Endodermal cell (in vitro differentiated cells): ENCODE data around the gene COX10. TPM values are rescaled to one million over a fixed set of nuclear protein-coding genes. Genes with fewer than 3 reads are reported as not detected.
"Not testable (repeated sequence)": the region's sequence is repeated elsewhere in the genome, so short reads cannot be mapped to it uniquely, and the experiment has no call there.

Source experiments
- DNase-seq: peaks from one replicate; pipeline ENCODE4 v3.0.0-alpha.2; 2017
- H3K27ac ChIP-seq: 2 replicates; pipeline ENCODE4 v1.5.1; 2013; ENCODE audit warnings: mild to moderate bottlenecking, low read depth, low read length, moderate library complexity
- H3K27me3 ChIP-seq: 2 replicates; pipeline ENCODE4 v1.6.1; 2013; ENCODE audit warnings: mild to moderate bottlenecking, low read length, moderate library complexity; ENCODE audit not compliant: insufficient read depth, control insufficient read depth, poor library complexity, severe bottlenecking
- H3K36me3 ChIP-seq: 2 replicates; pipeline ENCODE4 v1.7.0; 2013; ENCODE audit warnings: mild to moderate bottlenecking, low read length, moderate library complexity; ENCODE audit not compliant: control insufficient read depth, insufficient read depth
- H3K4me1 ChIP-seq: one replicate; pipeline ENCODE4 v1.7.0; 2013; ENCODE audit warnings: low read length; ENCODE audit not compliant: control insufficient read depth, insufficient read depth
- H3K4me3 ChIP-seq: 2 replicates; pipeline ENCODE4 v1.5.1; 2013; ENCODE audit warnings: mild to moderate bottlenecking, low read length, moderate library complexity
- H3K9ac ChIP-seq: 2 replicates; pipeline ENCODE4 v1.6.1; 2013; ENCODE audit warnings: mild to moderate bottlenecking, low read length, moderate library complexity; ENCODE audit not compliant: poor library complexity, severe bottlenecking; ENCODE audit errors: extremely low read depth
- H3K9me3 ChIP-seq: 2 replicates; pipeline ENCODE4 v1.6.1; 2013; ENCODE audit warnings: mild to moderate bottlenecking, low read length, moderate library complexity; ENCODE audit not compliant: control insufficient read depth
- H3K27ac Mint-ChIP-seq: 2 replicates; pipeline ENCODE4 v1.8.0; 2020; ENCODE audit warnings: mixed read lengths
- H3K27me3 Mint-ChIP-seq: 2 replicates; pipeline ENCODE4 v1.8.0; 2021; ENCODE audit warnings: mild to moderate bottlenecking, mixed read lengths; ENCODE audit not compliant: insufficient read depth
- H3K36me3 Mint-ChIP-seq: 2 replicates; pipeline ENCODE4 v1.8.0; 2020; ENCODE audit warnings: low read depth, mixed read lengths
- H3K4me1 Mint-ChIP-seq: 2 replicates; pipeline ENCODE4 v1.8.0; 2020; ENCODE audit warnings: mixed read lengths
- H3K4me3 Mint-ChIP-seq: 2 replicates; pipeline ENCODE4 v1.8.0; 2020; ENCODE audit warnings: mild to moderate bottlenecking, moderate library complexity, mixed read lengths
- H3K9me3 Mint-ChIP-seq: 2 replicates; pipeline ENCODE4 v1.8.0; 2020; ENCODE audit warnings: mild to moderate bottlenecking, mixed read lengths
- CTCF ChIP-seq: fragments of 200-600 bp; sonication (generic); conservative IDR thresholded peaks from 2 replicates; pipeline ENCODE4 v1.5.0; 2021; ENCODE audit warnings: antibody characterized with exemption, mild to moderate bottlenecking
- WGBS, 2 experiments: methylation state at CpG; one replicate each; pipeline versions ENCODE4 v1.1.5 to v1.1.7; 2013; ENCODE audit warnings: missing lambda C conversion rate in 2 of 2, mixed read lengths in 1 of 2; ENCODE audit not compliant: insufficient coverage in 1 of 2, insufficient read length in 1 of 2; 5-methylcytosine and 5-hydroxymethylcytosine counted together
- total RNA-seq, 2 donors: library from RNA; stranded (reverse); fragmentation: NEBNext Ultra II Directional in 1 of 2; extraction: Animal tissue kit (Norgen Biotek cat#: 25700) in 1 of 2; gene quantifications; 2 replicates in 1 of 2; 3 replicates in 1 of 2; pipeline ENCODE4 v1.2.1, GENCODE V29; 2021

The COX10 gene
- total RNA-seq, 2 donors from 2014 or later = 15.0 to 15.4 TPM

- not testable (repeated sequence) for H3K36me3 Mint-ChIP-seq, DNase-seq
- WGBS, 2 experiments = 95% methylated on average over 2 of the region's 5 CpGs; no CpG with 5 or more reads in 1 of the 2 experiments
These were observed 170.0 kb downstream of the COX10 start for GRCh38 chr17:14239271-14239670.

GRCh38 chr17:14245002-14245401 is 175.7 kb downstream of the COX10 start:
- Mint-ChIP-seq H3K36me3 (no peaks in the 10 kb centered on the region), H3K27ac (no peak overlapping the region), H3K4me3 (no peak overlapping the region), H3K4me1 (no peaks in the 10 kb centered on the region), H3K9me3 (no peaks in the 10 kb centered on the region), H3K27me3 (no peaks in the 10 kb centered on the region)
- Histone ChIP-seq H3K9me3 (no peaks in the 10 kb centered on the region), H3K4me3 (no peak overlapping the region), H3K27ac (no peak overlapping the region), H3K9ac (no peak overlapping the region), H3K27me3 (no peaks in the 10 kb centered on the region), H3K36me3 (no peaks in the 10 kb centered on the region), H3K4me1 (no peaks in the 10 kb centered on the region)
- no peak for TF ChIP-seq CTCF
- 84 to 100% methylated on average over 1 of the region's 1 CpG for WGBS, 2 experiments
- DNase-seq = no peak

More at GRCh38 chr17:14239271-14239670, 170.0 kb downstream of the COX10 start:
- H3K4me1 ChIP-seq, H3K9me3 ChIP-seq, H3K4me3 Mint-ChIP-seq, H3K27ac Mint-ChIP-seq, H3K9ac ChIP-seq, H3K27ac ChIP-seq, H3K36me3 ChIP-seq, H3K4me1 Mint-ChIP-seq, H3K9me3 Mint-ChIP-seq, H3K27me3 ChIP-seq, H3K27me3 Mint-ChIP-seq, H3K4me3 ChIP-seq: not testable (repeated sequence)

- Histone ChIP-seq H3K27me3 (no peaks in the 10 kb centered on the region), H3K9ac (no peak overlapping the region), H3K27ac (no peak overlapping the region), H3K9me3 (no peaks in the 10 kb centered on the region), H3K36me3 (no peaks in the 10 kb centered on the region), H3K4me1 (no peaks in the 10 kb centered on the region), H3K4me3 (no peak overlapping the region)
- Mint-ChIP-seq H3K9me3 (no peaks in the 10 kb centered on the region), H3K27ac (no peak overlapping the region), H3K27me3 (no peaks in the 10 kb centered on the region), H3K4me3 (no peak overlapping the region), H3K4me1 (no peaks in the 10 kb centered on the region), H3K36me3 (no peaks in the 10 kb centered on the region)
- DNase-seq = no peak
- whole genome bisulfite sequencing, 2 experiments = 80 to 93% methylated on average over 3 of the region's 3 CpGs
- no peak for TF ChIP-seq CTCF
These were observed 176.3 kb downstream of the COX10 start for GRCh38 chr17:14245629-14246028.

Other genes starting within 250 kb of the COX10 start
- gene CDRT15, start 167.4 kb downstream of the COX10 start, total RNA-seq = not detected
- gene HS3ST3B1, start 231.6 kb downstream of the COX10 start, total RNA-seq = 1 to 10 TPM; 5.6 to 6.9 TPM